Measurements from ENCODE around the gene TOX4. TPM values are rescaled to one million over a fixed set of nuclear protein-coding genes. Genes with fewer than 3 reads are reported as not detected.

The TOX4 gene
- polyA plus RNA-seq, 1 experiment = 141 TPM

GRCh38 chr14:21498540-21499526 is 21.8 kb downstream of the TOX4 start:
- CTCF ChIA-PET = interaction anchor here (0.6 to 3.1 kb wide), 16 partner anchors 9 to 85 kb away, joined by 3 to 22 read pairs (median 4); partner anchors contain the start of genes CHD8, METTL3, RAB2B and SALL2
- peak; percentile 50 for TF ChIP-seq CTCF (IDR thresholded peaks at IDR 0.05; ENCODE audit: insufficient read depth, low read depth, low read length)
- Histone ChIP-seq H3K4me3 (ENCODE audit: low read depth, low read length) (no peak overlapping the region), H3K27me3 (ENCODE audit: control insufficient read depth, insufficient read depth, low read length) (no peaks in the 10 kb centered on the region), H3K36me3 (ENCODE audit: control insufficient read depth, insufficient read depth, low read length) (peaks cover 25% of the 10 kb centered on the region)
- POLR2A ChIA-PET = interaction anchor here (0.6 kb wide), 1 partner anchor 15 kb away, joined by 3 read pairs; no protein-coding TSS in a partner anchor
- no peak for DNase-seq (ENCODE audit: low read depth)

- no peak overlapping the region for H3K4me3 ChIP-seq (ENCODE audit: low read depth, low read length)
- H3K27me3 ChIP-seq (ENCODE audit: control insufficient read depth, insufficient read depth, low read length) = no peaks in the 10 kb centered on the region
- peaks cover 16% of the 10 kb centered on the region for H3K36me3 ChIP-seq (ENCODE audit: control insufficient read depth, insufficient read depth, low read length)
- TF ChIP-seq CTCF (IDR thresholded peaks at IDR 0.05; ENCODE audit: insufficient read depth, low read depth, low read length) = no peak
- POLR2A ChIA-PET = no interaction called here
- CTCF ChIA-PET = interaction anchor here (0.5 to 1.9 kb wide), 3 partner anchors 24 to 55 kb away, joined by 3 to 5 read pairs (median 3); partner anchors contain the start of genes CHD8 and TOX4
- DNase-seq (ENCODE audit: low read depth) = no peak
Observed at GRCh38 chr14:21501568-21501967, 24.6 kb downstream of the TOX4 start.

- no peak for TF ChIP-seq CTCF (IDR thresholded peaks at IDR 0.05; ENCODE audit: insufficient read depth, low read depth, low read length)
- DNase-seq (ENCODE audit: low read depth) = no peak
- peaks cover 16% of the 10 kb centered on the region for H3K36me3 ChIP-seq (ENCODE audit: control insufficient read depth, insufficient read depth, low read length)
- ChIA-PET CTCF (no interaction called here), POLR2A (no interaction called here)
- no peak overlapping the region for H3K4me3 ChIP-seq (ENCODE audit: low read depth, low read length)
- H3K27me3 ChIP-seq (ENCODE audit: control insufficient read depth, insufficient read depth, low read length) = no peaks in the 10 kb centered on the region
Observed at GRCh38 chr14:21503376-21503775, 26.4 kb downstream of the TOX4 start.

- Histone ChIP-seq H3K36me3 (ENCODE audit: control insufficient read depth, insufficient read depth, low read length) (peaks cover 12% of the 10 kb centered on the region), H3K4me3 (ENCODE audit: low read depth, low read length) (no peak overlapping the region), H3K27me3 (ENCODE audit: control insufficient read depth, insufficient read depth, low read length) (no peaks in the 10 kb centered on the region)
- ChIA-PET CTCF (no interaction called here), POLR2A (no interaction called here)
- no peak for TF ChIP-seq CTCF (IDR thresholded peaks at IDR 0.05; ENCODE audit: insufficient read depth, low read depth, low read length)
- DNase-seq (ENCODE audit: low read depth) = no peak
Observed at GRCh38 chr14:21505012-21505553, 28.1 kb downstream of the TOX4 start.

GRCh38 chr14:21506557-21506956 is 29.6 kb downstream of the TOX4 start:
- no peak overlapping the region for H3K4me3 ChIP-seq (ENCODE audit: low read depth, low read length)
- CTCF ChIA-PET = no interaction called here
- H3K27me3 ChIP-seq (ENCODE audit: control insufficient read depth, insufficient read depth, low read length) = no peaks in the 10 kb centered on the region
- H3K36me3 ChIP-seq (ENCODE audit: control insufficient read depth, insufficient read depth, low read length) = peaks cover 8% of the 10 kb centered on the region
- TF ChIP-seq CTCF (IDR thresholded peaks at IDR 0.05; ENCODE audit: insufficient read depth, low read depth, low read length) = no peak
- POLR2A ChIA-PET = no interaction called here
- no peak for DNase-seq (ENCODE audit: low read depth)

Measured in BJ (cell line).